ENCODE data around the gene SPEM2.

SPEM2 gene

DNA sequence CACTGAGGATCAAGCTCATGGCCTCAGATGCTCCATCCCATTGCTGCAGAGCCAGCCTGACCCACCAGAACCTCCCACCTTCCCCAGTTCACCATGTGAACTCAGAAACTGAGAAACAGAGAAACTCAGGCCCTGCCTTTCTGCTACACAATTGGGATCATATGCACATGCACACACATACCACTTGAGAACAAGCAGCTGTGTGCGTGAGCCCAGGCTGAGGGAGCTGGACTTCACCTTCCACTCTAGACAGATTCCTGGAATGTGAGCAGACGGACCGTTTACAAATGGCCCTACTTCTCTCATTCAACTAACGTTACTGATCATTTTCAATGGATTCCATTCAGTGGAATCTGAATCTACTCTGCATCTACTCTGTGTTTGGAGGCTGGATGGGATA lies 1.7 kb upstream of the SPEM2 start:
- no peak for DNase-seq

DNA sequence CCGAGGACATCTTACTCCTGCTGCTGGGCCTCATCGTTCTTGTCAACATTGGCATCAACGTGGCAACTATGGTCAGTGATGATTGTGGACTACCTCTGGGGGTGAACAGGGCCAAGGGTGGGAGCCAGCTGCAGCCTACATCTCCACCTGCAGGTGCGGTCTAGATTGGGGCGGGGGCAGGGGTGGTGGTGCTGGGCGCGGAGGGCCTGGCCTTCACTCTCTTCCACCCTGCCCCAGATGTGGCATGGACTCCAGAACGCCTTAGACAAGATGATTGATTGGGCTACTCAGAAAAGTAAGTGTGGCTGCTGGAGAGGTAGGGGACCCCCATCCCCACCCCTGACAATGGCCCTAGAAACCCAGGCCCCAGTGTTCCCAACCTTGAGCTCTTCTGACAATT lies 340 bp downstream of the SPEM2 start:
- no peak for DNase-seq

DNA sequence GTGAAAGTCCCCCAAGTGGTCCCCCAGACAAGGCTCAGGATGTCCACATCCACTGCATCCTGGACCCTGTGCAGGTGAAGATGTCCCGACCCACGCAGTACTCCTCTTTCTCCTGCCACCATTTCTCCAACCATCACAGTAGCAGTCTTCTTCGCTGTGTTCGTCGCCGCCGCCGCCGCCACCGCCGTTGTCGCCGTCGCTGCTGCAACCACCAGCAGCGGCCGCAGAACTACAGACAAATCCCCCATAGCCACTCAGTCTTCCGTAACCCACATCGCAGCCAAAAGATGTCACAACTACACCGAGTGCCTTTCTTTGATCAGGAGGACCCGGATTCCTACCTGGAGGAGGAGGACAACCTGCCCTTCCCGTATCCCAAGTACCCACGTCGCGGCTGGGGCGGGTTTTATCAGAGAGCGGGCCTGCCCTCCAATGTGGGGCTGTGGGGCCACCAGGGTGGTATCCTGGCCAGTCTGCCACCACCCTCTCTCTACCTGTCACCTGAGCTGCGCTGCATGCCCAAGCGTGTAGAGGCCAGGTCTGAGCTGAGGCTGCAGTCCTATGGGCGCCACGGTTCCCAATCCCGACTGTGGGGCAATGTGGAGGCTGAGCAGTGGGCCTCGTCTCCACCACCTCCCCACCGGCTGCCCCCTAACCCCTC lies 917 bp downstream of the SPEM2 start:
- no peak for DNase-seq

- DNase-seq, result no peak
Measured at GRCh38 chr17:7426896-7427489, 1.6 kb downstream of the SPEM2 start.

DNA sequence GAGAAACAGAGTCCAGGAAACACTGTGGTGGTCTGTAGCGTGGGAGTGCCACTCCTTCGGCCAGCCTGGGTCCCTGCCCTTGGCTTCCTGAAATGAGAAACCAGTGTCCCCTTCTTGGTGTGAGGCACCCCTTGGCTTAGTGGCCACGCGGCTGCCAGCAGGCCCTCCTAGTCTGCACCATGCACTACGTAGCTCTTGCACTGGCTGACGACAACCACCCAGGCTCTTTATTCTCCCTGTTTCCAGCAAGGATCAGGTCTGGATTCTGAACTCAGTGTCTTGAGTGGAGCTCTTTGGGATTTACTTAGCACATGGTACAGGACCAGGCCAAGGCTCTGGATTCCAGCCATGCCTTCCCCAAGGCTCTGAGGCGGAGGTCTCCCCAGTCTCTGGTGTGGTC lies 2.1 kb downstream of the SPEM2 start:
- DNase-seq, result no peak

DNA sequence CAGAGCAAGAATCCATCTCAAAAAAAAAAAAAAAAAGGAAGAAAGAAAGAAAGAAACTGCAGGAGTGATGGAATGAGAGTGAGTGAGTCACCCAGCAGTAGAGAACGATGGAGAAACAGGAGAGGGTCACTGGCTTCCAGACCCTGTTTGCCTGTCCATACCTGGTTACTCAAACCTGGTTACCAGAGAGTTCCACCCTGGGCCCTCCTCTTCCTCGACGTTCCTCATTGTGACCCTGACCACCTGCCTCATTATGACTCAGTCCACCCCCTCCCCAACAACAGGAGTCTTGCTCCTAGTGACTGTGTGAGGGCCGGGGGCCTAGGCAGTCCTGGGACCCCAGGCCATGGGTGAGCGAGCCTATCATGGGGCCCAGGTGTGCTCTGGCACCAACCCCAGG lies 3.1 kb downstream of the SPEM2 start, which contains the start of gene SPEM3:
Gene SPEM3 (plus strand): TSS at position 301 of the 400 bp plus-strand sequence. CDS start 46 bp downstream, at position 347.
- DNase-seq, result no peak

- DNase-seq, result no peak
Measured at GRCh38 chr17:7429722-7430121, 4.3 kb downstream of the SPEM2 start.

GRCh38 chr17:7431231-7431630 lies 5.8 kb downstream of the SPEM2 start:
- DNase-seq, result no peak

DNA sequence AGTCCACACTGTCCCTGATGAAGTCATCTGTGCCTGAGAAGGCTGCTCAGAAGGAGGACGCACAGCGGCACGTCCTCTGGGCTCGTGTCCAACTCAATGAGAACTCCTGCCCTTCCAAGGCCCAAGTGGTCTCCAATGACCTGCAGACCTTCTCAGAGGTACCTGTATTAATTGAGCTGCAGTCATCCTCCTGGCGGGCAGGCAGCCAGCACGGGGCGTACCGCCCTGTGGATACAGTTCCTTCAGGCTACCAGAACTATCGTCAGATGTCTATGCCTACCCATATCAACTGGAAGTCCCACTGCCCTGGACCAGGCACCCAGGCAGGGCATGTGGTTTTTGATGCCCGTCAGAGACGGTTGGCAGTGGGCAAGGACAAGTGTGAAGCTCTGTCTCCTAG lies 6.9 kb downstream of the SPEM2 start:
- DNase-seq, result no peak

GRCh38 chr17:7435676-7436555 lies 10.5 kb downstream of the SPEM2 start:
- DNase-seq, result peak; percentile 68

DNA sequence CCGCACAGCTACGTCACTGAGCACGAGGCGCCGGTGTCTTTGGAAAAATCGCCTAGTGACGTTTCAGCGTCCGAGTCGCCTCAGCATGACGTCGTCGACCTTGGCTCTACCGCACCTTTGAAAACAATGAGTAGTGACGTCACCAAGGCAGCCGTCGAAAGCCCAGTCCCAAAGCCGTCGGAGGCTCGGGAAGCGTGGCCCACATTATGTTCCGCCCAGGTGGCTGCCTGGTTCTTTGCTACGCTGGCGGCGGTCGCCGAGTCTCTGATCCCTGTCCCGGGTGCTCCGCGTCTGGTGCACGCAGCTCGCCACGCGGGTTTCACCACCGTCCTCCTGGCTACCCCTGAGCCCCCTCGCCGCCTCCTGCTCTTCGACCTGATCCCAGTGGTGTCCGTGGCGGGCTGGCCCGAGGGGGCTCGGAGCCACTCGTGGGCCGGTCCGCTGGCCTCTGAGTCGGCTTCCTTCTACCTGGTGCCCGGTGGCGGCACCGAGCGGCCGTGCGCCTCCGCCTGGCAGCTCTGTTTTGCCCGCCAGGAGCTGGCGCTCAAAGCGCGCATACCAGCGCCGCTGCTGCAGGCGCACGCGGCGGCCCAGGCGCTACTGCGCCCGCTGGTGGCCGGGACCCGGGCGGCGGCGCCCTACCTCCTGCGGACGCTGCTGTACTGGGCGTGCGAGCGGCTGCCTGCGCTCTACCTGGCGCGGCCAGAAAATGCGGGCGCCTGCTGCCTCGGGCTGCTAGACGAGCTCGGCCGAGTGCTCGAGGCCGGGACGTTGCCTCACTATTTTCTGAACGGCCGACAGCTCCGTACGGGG lies 11.3 kb downstream of the SPEM2 start:
- DNase-seq, result peak; percentile 87

GRCh38 chr17:7437369-7437863 lies 12.0 kb downstream of the SPEM2 start:
- no peak for DNase-seq

GRCh38 chr17:7437950-7438614 lies 12.7 kb downstream of the SPEM2 start:
- peak; percentile 76 for DNase-seq

DNA sequence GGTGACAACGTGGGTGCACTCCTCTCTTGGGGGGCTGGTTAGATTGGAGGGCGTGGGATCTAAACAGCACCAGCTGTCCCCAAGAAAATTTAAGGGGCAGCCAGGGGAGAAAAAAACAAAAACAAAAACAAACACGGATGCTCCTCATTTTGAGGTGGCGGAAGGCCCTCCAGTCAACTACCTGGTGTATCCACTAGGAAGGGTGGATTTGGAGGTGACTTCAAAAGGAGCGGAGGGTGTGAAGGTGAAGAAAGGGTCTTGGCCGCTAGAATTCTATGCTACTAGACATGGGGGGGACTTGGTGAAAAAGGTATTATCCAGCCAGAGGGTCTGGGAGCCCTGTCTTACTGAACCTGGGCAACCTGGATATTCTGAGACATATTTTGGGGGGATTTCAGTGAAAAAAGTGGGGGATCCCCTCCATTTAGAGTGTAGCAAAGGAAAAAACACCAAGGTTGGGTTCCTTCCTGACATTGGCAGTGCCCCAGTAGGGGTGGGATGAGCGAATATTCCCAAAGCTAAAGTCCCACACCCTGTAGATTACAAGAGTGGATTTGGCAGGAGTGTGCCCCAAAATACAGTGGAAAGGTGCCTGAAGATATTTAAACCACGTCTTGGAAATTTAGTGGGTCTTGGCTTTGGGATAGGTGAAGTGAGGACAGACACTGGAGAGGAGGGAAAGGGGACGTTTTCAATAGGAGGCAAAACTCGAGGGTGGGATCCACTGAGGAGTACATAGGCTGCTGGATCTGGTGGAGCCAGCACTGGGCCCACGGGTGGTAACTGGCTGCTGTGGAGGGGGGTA lies 13.4 kb downstream of the SPEM2 start:
- DNase-seq, result no peak

- no peak for DNase-seq
Measured at GRCh38 chr17:7439462-7440112, 14.2 kb downstream of the SPEM2 start, which contains the start of gene FGF11. Gene FGF11, plus strand, starts transcription at chr17:7439512. Its CDS starts 109 bp downstream, at chr17:7439621.

- peak; percentile 61 for DNase-seq
Measured at GRCh38 chr17:7440113-7440833, 14.9 kb downstream of the SPEM2 start.

GRCh38 chr17:7440834-7441195 lies 15.4 kb downstream of the SPEM2 start:
- DNase-seq, result peak; percentile 35

- DNase-seq, result no peak
Measured at GRCh38 chr17:7441266-7441665, 15.8 kb downstream of the SPEM2 start.

- no peak for DNase-seq
Measured at GRCh38 chr17:7442142-7442541, 16.7 kb downstream of the SPEM2 start.

Data from activated CD4-positive, alpha-beta T cell treated with anti-CD3 and anti-CD28 coated beads for 48 hours (primary cell).